ENCODE data around the gene SHISA9.

Gene SHISA9

DNA sequence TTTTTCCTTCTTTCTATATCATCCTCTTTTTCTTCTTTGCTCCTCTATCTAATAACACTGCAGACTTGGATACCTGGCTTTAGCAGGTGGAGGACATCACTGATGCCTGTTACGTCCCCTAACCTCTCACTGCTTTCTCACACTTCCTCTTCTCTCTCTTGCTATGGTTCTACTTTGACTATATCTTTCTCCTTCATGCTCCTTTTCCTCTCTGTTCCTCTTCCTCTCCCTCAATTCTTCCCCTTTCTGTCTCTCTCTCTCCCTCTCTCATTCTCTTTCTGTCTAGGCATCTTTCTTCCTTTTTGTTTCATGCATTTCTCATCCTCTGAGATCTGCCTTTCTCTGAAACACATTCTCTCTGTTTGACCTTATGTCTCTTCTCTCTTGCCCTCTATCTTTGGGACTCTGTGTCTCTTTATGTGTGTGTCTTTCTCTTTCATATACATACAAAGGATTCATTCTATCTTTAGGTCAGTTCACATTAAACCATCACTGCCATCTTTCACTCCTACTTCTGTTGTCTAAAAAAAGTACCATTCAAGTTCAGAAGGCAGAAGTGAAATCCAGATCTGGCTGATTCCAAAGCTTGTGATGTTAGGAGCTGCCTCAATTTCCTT lies 353.7 kb downstream of the SHISA9 start:
- TF ChIP-seq, protein P1, sequence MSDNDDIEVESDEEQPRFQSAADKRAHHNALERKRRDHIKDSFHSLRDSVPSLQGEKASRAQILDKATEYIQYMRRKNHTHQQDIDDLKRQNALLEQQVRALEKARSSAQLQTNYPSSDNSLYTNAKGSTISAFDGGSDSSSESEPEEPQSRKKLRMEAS (IDR thresholded peaks at IDR 0.05; ENCODE audit: low read depth, low read length), result no peak
- TF ChIP-seq, protein P2, sequence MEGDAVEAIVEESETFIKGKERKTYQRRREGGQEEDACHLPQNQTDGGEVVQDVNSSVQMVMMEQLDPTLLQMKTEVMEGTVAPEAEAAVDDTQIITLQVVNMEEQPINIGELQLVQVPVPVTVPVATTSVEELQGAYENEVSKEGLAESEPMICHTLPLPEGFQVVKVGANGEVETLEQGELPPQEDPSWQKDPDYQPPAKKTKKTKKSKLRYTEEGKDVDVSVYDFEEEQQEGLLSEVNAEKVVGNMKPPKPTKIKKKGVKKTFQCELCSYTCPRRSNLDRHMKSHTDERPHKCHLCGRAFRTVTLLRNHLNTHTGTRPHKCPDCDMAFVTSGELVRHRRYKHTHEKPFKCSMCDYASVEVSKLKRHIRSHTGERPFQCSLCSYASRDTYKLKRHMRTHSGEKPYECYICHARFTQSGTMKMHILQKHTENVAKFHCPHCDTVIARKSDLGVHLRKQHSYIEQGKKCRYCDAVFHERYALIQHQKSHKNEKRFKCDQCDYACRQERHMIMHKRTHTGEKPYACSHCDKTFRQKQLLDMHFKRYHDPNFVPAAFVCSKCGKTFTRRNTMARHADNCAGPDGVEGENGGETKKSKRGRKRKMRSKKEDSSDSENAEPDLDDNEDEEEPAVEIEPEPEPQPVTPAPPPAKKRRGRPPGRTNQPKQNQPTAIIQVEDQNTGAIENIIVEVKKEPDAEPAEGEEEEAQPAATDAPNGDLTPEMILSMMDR (IDR thresholded peaks at IDR 0.05; ENCODE audit: low read depth, low read length), result no peak
- TF ChIP-seq POLR2A (IDR thresholded peaks at IDR 0.05; ENCODE audit: extremely low read depth, insufficient read length) (no peak), MYC (IDR thresholded peaks at IDR 0.05; ENCODE audit: low read depth, low read length) (no peak)
- H3K4me3 ChIP-seq (ENCODE audit: low read depth, low read length), result no peak overlapping the region
- DNase-seq (ENCODE audit: low read depth), result no peak

DNA sequence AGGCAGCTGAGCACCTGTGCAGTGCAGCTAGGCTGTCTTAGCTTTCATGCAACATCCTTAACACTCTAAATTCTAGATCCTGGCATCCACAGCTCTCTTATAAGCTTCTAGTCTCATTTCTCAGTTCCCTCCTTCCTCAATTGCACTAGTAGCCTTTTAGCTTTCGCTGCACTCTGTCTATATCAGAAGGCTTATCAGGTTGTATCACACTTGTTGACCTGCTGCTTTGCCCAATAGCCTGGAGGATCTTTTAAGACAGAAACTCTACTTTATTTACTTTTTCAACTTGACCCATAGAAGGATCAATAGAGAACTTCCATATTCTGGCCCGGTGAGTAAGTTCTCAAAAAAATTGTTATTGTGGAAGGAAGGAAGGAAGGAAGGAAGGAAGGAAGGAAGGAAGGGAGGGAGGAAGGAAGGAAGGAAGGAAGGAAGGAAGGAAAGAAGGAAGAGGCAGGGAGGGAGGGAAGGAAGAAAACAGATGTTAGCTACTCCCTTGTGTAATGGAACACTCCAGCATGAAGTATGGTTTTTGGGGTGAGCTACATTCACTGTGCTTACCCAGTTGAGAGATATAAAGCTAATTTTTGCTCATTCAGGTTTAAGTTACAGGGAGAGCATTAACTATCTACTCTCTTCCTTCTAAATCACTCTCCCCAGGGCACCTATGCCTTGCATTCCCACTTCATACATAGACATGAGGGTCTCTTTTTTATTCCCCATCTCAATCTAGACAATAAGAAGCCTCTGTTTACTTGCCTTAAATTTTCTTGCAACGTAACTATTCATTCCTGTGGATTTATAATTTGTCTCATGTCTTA lies 361.1 kb downstream of the SHISA9 start:
- TF ChIP-seq, protein P2 (IDR thresholded peaks at IDR 0.05; ENCODE audit: low read depth, low read length), result no peak
- TF ChIP-seq, protein P1 (IDR thresholded peaks at IDR 0.05; ENCODE audit: low read depth, low read length), result no peak
- TF ChIP-seq MYC (IDR thresholded peaks at IDR 0.05; ENCODE audit: low read depth, low read length) (no peak), POLR2A (IDR thresholded peaks at IDR 0.05; ENCODE audit: extremely low read depth, insufficient read length) (no peak)

DNA sequence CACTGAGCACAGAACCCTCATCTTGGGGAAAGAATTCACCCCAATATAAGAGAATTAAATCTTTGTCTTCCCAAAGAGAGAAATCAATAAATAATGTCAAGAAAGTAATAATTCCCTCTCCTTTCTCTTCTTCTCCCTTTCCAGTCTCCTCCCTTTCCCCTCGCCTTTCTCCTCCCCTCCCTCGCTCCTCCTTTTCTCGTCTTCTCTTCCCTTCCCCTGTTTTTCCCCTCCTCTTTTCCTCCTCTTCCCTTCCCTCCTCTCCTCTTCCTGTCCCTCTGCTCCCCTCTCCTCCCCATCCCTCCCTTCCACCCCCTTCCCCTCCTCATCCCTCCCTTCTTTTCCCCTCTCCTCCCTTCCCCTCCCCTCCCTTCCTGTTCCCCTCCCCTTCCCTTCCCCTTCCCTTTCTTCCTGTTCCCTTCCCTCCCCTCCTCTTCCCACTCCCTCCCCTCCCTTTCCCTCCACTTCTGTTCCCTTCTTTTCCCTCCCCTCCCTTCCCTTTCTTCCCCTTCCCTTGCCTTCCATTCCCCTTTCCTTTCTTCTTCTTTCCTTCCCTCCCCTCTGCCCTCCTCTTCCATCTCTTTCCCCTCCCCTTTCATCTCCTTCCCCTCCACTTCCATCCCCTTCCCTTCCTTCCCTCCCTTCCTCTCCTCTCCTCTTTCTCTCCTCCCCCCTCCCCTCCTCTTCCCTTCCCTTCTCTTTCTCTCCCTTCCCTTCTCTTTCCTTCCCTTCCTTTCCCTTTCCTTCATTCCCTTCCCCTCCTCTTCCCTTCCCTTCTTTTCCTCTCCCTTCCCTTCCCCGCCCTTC lies 363.6 kb downstream of the SHISA9 start:
- no peak for DNase-seq (ENCODE audit: low read depth)
- TF ChIP-seq MYC (IDR thresholded peaks at IDR 0.05; ENCODE audit: low read depth, low read length), result no peak
- TF ChIP-seq, protein P1 (IDR thresholded peaks at IDR 0.05; ENCODE audit: low read depth, low read length), result no peak
- H3K4me3 ChIP-seq (ENCODE audit: low read depth, low read length), result no peak overlapping the region

More for the DNA sequence above, 361.1 kb downstream of the SHISA9 start:
- DNase-seq (ENCODE audit: low read depth), result no peak
- no peak overlapping the region for H3K4me3 ChIP-seq (ENCODE audit: low read depth, low read length)

DNA sequence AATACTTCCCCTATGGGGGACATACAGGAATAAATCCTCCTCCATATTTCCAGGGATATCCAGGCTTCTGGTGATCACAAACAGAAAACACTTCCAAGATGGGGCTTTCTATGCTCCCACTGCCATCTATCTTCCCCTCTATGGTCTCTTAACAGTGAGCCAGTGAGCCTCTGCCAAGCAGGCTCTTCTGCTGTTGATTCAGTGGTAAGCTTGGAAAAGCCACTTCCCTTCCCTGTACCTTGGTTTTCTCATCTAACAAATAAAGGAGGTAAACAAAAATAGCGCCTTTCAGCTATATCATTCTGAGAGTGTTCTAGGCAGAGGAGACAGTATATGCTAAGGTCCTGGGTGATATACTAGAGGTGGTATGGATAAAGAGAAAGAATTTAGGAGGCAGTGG lies 368.0 kb downstream of the SHISA9 start:
- DNase-seq (ENCODE audit: low read depth), result no peak
- TF ChIP-seq, protein P1 (IDR thresholded peaks at IDR 0.05; ENCODE audit: low read depth, low read length), result no peak
- TF ChIP-seq MYC (IDR thresholded peaks at IDR 0.05; ENCODE audit: low read depth, low read length), result no peak
- no peak for TF ChIP-seq POLR2A (IDR thresholded peaks at IDR 0.05; ENCODE audit: extremely low read depth, insufficient read length)
- TF ChIP-seq, protein P2 (IDR thresholded peaks at IDR 0.05; ENCODE audit: low read depth, low read length), result no peak
- H3K4me3 ChIP-seq (ENCODE audit: low read depth, low read length), result no peak overlapping the region

DNA sequence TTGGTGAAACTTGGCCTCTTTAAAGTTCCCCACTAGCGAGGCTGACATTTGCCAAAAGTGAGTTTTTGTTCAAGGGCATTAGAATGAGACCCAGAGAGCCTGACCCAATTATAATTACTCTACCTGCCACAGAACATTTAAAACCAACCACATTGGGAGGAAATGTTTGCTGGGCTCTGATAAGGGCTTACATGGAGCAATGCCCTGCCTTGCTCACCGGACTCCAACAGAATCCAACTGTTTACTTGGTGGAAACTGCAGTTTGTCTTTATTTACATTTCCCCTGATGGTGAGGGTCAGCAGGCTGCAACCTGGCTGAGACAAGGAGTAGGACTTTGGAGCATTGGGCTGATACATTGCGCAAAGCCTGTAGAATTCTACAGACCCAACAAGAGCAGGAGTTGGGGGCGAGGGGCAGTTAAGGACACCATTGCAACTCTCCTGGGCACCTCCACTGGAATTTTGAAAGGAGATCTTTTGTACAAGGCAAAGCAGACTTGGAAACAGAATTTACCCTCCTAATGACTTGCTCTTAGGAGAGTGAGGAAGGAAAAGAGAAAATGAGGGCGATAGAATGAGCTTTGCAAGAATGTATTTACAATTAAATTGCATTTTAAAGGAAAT lies 368.6 kb downstream of the SHISA9 start:
- TF ChIP-seq, protein P1 (IDR thresholded peaks at IDR 0.05; ENCODE audit: low read depth, low read length), result no peak
- TF ChIP-seq POLR2A (IDR thresholded peaks at IDR 0.05; ENCODE audit: extremely low read depth, insufficient read length), result no peak
- TF ChIP-seq, protein P2 (IDR thresholded peaks at IDR 0.05; ENCODE audit: low read depth, low read length), result no peak
- TF ChIP-seq MYC (IDR thresholded peaks at IDR 0.05; ENCODE audit: low read depth, low read length), result no peak
- DNase-seq (ENCODE audit: low read depth), result no peak
- no peak overlapping the region for H3K4me3 ChIP-seq (ENCODE audit: low read depth, low read length)

Data from NB4 (cell line).